ENCODE data around the gene TLR9.

Gene TLR9

GRCh38 chr3:52176180-52176752, 49.2 kb downstream of the TLR9 start:
- no peak overlapping the region for H3K27ac ChIP-seq
- no peak for DNase-seq (ENCODE audit: low spot score)
- no peak for TF ChIP-seq CTCF (IDR thresholded peaks at IDR 0.05)
- no peak overlapping the region for H3K4me3 ChIP-seq

GRCh38 chr3:52175416-52176179, 49.8 kb downstream of the TLR9 start:
- no peak for TF ChIP-seq CTCF (IDR thresholded peaks at IDR 0.05)
- Histone ChIP-seq H3K4me3 (no peak overlapping the region), H3K27ac (no peak overlapping the region)
- DNase-seq (ENCODE audit: low spot score): no peak

- Histone ChIP-seq H3K27ac (no peak overlapping the region), H3K4me3 (no peak overlapping the region)
- no peak for TF ChIP-seq CTCF (IDR thresholded peaks at IDR 0.05)
- no peak for DNase-seq (ENCODE audit: low spot score)
These were observed 50.5 kb downstream of the TLR9 start for GRCh38 chr3:52174896-52175295.

GRCh38 chr3:52173101-52173500, 52.3 kb downstream of the TLR9 start:
- no peak for DNase-seq (ENCODE audit: low spot score)
- H3K4me3 ChIP-seq: no peak overlapping the region
- TF ChIP-seq CTCF (IDR thresholded peaks at IDR 0.05): no peak

GRCh38 chr3:52172262-52172757, 53.1 kb downstream of the TLR9 start:
- no peak for DNase-seq (ENCODE audit: low spot score)
- no peak for TF ChIP-seq CTCF (IDR thresholded peaks at IDR 0.05)
- H3K4me3 ChIP-seq: no peak overlapping the region
- no peak overlapping the region for H3K27ac ChIP-seq

More at GRCh38 chr3:52173101-52173500, 52.3 kb downstream of the TLR9 start:
- H3K27ac ChIP-seq: no peak overlapping the region

GRCh38 chr3:52171514-52172261, 53.8 kb downstream of the TLR9 start:
- TF ChIP-seq CTCF (IDR thresholded peaks at IDR 0.05): no peak
- no peak overlapping the region for H3K27ac ChIP-seq
- H3K4me3 ChIP-seq: no peak overlapping the region
- no peak for DNase-seq (ENCODE audit: low spot score)
